ENCODE results near the gene NIPAL3. TPM values are rescaled to one million over a fixed set of nuclear protein-coding genes. Genes with fewer than 3 reads are reported as not detected.
A peak's percentile ranks its signal among the peaks of the same experiment; 100 is the strongest.

Gene NIPAL3
- total RNA-seq, 1 experiment from 2014 or later = 40.8 TPM

DNA sequence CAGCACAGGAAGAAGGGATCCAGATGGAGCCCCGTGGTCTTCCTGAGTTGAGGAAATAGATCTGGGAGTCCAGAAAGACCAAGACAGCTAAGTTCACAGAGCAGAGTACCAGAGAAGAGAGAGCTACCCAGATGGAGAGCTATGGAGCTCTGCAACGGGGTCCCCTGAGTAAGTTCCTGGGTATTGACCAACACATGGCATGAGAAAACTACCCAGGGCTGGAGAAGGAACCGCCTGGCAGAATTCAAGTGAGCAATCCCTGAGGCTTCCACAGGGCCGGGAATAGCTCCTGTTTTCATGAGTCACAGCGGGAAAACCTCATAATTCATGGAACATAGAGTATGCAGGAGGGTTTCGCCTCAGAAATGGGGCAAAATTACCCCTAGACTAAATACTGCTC, 21.7 kb upstream of the NIPAL3 start:
- Histone ChIP-seq H3K27ac (ENCODE audit: low read length) (peak overlapping the region; percentile 96), H3K9me3 (ENCODE audit: low read length) (no peaks in the 10 kb centered on the region), H3K4me1 (ENCODE audit: low read length) (peaks cover 49% of the 10 kb centered on the region), H4K20me1 (ENCODE audit: insufficient read depth, low read depth, low read length) (no peaks in the 10 kb centered on the region), H2AFZ (ENCODE audit: low read length) (no peak overlapping the region), H3K36me3 (ENCODE audit: insufficient read depth, low read length) (peaks cover 9% of the 10 kb centered on the region; the same call in 1 of the 2 replicates), H3K4me2 (ENCODE audit: low read depth, low read length, poor library complexity, severe bottlenecking) (peak overlapping the region; percentile 82), H3K9me2 (replicated peaks; ENCODE audit: insufficient read depth, low read length) (no peaks in the 10 kb centered on the region), H3K9ac (ENCODE audit: low read length) (peak overlapping the region; percentile 45), H3K27me3 (ENCODE audit: low read length) (no peaks in the 10 kb centered on the region), H3K79me2 (ENCODE audit: low read length) (no peaks in the 10 kb centered on the region), H3K4me3 (ENCODE audit: low read length) (no peak overlapping the region)
- no peak for DNase-seq

DNA sequence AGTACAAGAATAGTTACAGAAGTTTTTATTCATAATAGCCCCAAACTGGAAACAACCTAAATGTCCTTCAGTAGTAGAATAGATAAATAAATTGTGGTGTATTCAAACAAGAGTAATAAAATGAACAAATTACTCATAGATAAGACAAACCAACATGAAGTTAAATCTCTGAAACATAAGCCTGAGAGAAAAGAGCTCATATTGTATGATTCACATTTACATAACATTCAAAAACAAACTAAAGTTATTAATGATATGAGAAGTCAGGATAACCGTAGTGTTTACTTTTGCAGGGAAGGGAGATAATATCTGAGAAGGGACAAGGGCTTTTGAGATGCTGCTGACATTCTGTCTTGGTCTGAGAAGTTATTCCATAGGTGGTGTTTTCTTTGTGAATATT, 15.5 kb upstream of the NIPAL3 start:
- H3K36me3 ChIP-seq (ENCODE audit: insufficient read depth, low read length) = peaks cover 15% of the 10 kb centered on the region; the same call in 1 of the 2 replicates
- H2AFZ ChIP-seq (ENCODE audit: low read length) = no peak overlapping the region
- no peaks in the 10 kb centered on the region for H3K9me2 ChIP-seq (replicated peaks; ENCODE audit: insufficient read depth, low read length)
- H3K9me3 ChIP-seq (ENCODE audit: low read length) = no peaks in the 10 kb centered on the region
- no peaks in the 10 kb centered on the region for H3K79me2 ChIP-seq (ENCODE audit: low read length)
- H3K4me3 ChIP-seq (ENCODE audit: low read length) = no peak overlapping the region
- peaks cover 13% of the 10 kb centered on the region for H3K4me1 ChIP-seq (ENCODE audit: low read length)
- no peak overlapping the region for H3K27ac ChIP-seq (ENCODE audit: low read length)
- no peak overlapping the region for H3K9ac ChIP-seq (ENCODE audit: low read length)
- no peak for DNase-seq
- H3K4me2 ChIP-seq (ENCODE audit: low read depth, low read length, poor library complexity, severe bottlenecking) = no peak overlapping the region
- H3K27me3 ChIP-seq (ENCODE audit: low read length) = no peaks in the 10 kb centered on the region
- H4K20me1 ChIP-seq (ENCODE audit: insufficient read depth, low read depth, low read length) = no peaks in the 10 kb centered on the region

DNA sequence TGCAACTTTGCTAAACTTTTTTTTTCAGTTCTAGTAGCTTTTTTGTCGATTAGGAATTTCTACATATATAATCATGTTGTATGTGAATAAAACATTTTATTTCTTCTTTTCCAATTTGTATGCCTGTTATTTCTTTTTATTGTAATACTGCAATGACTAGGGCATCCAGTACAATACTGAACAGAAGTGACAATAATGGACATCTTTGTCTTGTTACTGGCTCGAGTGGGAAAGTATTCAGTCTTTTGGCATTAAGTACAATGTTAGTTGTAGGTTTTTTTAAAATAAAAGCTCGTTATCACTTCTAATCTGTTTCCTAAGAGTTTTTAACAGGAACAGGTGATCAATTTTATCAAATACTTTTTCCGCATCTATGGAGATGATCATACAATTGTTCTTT, 11.8 kb upstream of the NIPAL3 start:
- no peak overlapping the region for H3K4me2 ChIP-seq (ENCODE audit: low read depth, low read length, poor library complexity, severe bottlenecking)
- H3K4me3 ChIP-seq (ENCODE audit: low read length) = no peak overlapping the region
- no peaks in the 10 kb centered on the region for H4K20me1 ChIP-seq (ENCODE audit: insufficient read depth, low read depth, low read length)
- no peaks in the 10 kb centered on the region for H3K9me2 ChIP-seq (replicated peaks; ENCODE audit: insufficient read depth, low read length)
- H3K79me2 ChIP-seq (ENCODE audit: low read length) = no peaks in the 10 kb centered on the region
- no peaks in the 10 kb centered on the region for H3K27me3 ChIP-seq (ENCODE audit: low read length)
- no peak overlapping the region for H2AFZ ChIP-seq (ENCODE audit: low read length)
- DNase-seq = no peak
- no peak overlapping the region for H3K9ac ChIP-seq (ENCODE audit: low read length)
- peaks cover 5% of the 10 kb centered on the region; the same call in 1 of the 2 replicates for H3K36me3 ChIP-seq (ENCODE audit: insufficient read depth, low read length)
- H3K27ac ChIP-seq (ENCODE audit: low read length) = no peak overlapping the region
- no peaks in the 10 kb centered on the region for H3K4me1 ChIP-seq (ENCODE audit: low read length)
- no peaks in the 10 kb centered on the region for H3K9me3 ChIP-seq (ENCODE audit: low read length)

DNA sequence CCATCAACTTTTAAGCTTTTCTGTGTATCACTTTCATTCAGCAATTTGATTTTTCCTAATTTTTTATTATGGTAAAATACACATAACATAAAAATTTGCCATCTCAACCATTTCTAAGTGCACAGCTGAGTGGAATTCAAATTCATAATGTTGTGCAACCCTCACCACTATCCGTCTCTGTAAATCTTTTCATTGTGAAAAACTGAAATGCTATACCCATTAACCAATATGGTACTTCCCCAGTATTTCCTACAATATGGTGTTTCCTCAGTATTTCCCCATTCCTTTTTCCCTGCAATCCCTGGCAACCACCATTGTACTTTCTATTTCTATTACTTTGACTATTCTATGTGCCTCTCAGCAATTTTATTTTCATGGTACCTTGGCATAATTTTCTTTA, 8.8 kb upstream of the NIPAL3 start:
- Histone ChIP-seq H3K36me3 (ENCODE audit: insufficient read depth, low read length) (no peaks in the 10 kb centered on the region), H3K4me3 (ENCODE audit: low read length) (no peak overlapping the region), H3K79me2 (ENCODE audit: low read length) (peaks cover 9% of the 10 kb centered on the region; the same call in 1 of the 2 replicates), H3K9me3 (ENCODE audit: low read length) (no peaks in the 10 kb centered on the region), H2AFZ (ENCODE audit: low read length) (no peak overlapping the region), H3K4me2 (ENCODE audit: low read depth, low read length, poor library complexity, severe bottlenecking) (no peak overlapping the region), H3K9ac (ENCODE audit: low read length) (no peak overlapping the region), H3K9me2 (replicated peaks; ENCODE audit: insufficient read depth, low read length) (no peaks in the 10 kb centered on the region), H3K4me1 (ENCODE audit: low read length) (peaks cover under 1% of the 10 kb centered on the region; the same call in 1 of the 2 replicates), H3K27ac (ENCODE audit: low read length) (no peak overlapping the region), H3K27me3 (ENCODE audit: low read length) (no peaks in the 10 kb centered on the region), H4K20me1 (ENCODE audit: insufficient read depth, low read depth, low read length) (no peaks in the 10 kb centered on the region)
- DNase-seq = no peak

DNA sequence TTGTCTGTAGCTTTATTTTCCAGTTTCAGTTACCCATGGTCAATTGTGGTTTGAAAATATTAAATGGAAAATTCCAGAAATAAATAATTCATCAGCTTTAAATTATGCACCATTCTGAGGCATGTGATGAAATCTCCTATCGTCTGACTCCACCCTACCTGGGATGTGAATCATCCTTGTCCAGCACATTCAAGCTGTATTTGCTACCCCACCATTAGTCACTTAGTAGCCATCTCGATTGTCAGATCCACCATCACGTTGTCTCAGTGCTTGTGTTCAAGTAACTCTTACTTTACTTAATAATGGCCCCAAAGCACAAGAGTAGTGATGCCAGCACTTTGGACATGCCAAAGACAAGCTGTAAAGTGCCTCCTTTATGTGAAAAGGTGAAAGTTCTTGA, 6.1 kb upstream of the NIPAL3 start:
- Histone ChIP-seq H4K20me1 (ENCODE audit: insufficient read depth, low read depth, low read length) (no peaks in the 10 kb centered on the region), H3K27ac (ENCODE audit: low read length) (no peak overlapping the region), H3K36me3 (ENCODE audit: insufficient read depth, low read length) (no peaks in the 10 kb centered on the region), H3K9me3 (ENCODE audit: low read length) (no peaks in the 10 kb centered on the region), H3K79me2 (ENCODE audit: low read length) (peaks cover 19% of the 10 kb centered on the region; the same call in 1 of the 2 replicates), H3K4me2 (ENCODE audit: low read depth, low read length, poor library complexity, severe bottlenecking) (no peak overlapping the region), H2AFZ (ENCODE audit: low read length) (no peak overlapping the region), H3K9ac (ENCODE audit: low read length) (no peak overlapping the region), H3K4me1 (ENCODE audit: low read length) (peaks cover 18% of the 10 kb centered on the region), H3K27me3 (ENCODE audit: low read length) (no peaks in the 10 kb centered on the region), H3K4me3 (ENCODE audit: low read length) (no peak overlapping the region), H3K9me2 (replicated peaks; ENCODE audit: insufficient read depth, low read length) (no peaks in the 10 kb centered on the region)
- no peak for DNase-seq

DNA sequence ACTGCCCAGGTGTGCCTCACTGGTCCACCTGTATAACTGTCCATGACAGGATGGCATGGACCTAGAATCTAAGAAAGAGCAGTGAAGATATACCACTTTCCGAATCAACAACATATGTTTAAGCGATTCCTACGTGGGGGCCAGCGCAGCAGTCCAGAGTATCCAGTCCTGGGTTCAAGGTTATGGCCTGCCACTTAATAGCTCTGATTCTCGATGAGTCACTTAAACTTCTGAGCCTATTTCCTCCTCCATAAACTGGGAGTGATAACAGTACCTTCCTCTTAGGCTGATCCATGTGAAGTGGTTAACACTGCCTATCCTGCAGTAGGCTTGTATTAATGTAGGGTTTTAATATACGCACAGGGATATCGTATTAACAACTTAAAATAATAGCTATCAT, 4.9 kb upstream of the NIPAL3 start:
- H3K27me3 ChIP-seq (ENCODE audit: low read length) = no peaks in the 10 kb centered on the region
- H3K9me2 ChIP-seq (replicated peaks; ENCODE audit: insufficient read depth, low read length) = no peaks in the 10 kb centered on the region
- H3K9ac ChIP-seq (ENCODE audit: low read length) = no peak overlapping the region
- peaks cover 19% of the 10 kb centered on the region; the same call in 1 of the 2 replicates for H3K79me2 ChIP-seq (ENCODE audit: low read length)
- no peaks in the 10 kb centered on the region for H4K20me1 ChIP-seq (ENCODE audit: insufficient read depth, low read depth, low read length)
- no peak for DNase-seq
- H3K36me3 ChIP-seq (ENCODE audit: insufficient read depth, low read length) = no peaks in the 10 kb centered on the region
- H2AFZ ChIP-seq (ENCODE audit: low read length) = no peak overlapping the region
- no peaks in the 10 kb centered on the region for H3K9me3 ChIP-seq (ENCODE audit: low read length)
- no peak overlapping the region for H3K4me2 ChIP-seq (ENCODE audit: low read depth, low read length, poor library complexity, severe bottlenecking)
- H3K4me1 ChIP-seq (ENCODE audit: low read length) = peaks cover 24% of the 10 kb centered on the region
- H3K4me3 ChIP-seq (ENCODE audit: low read length) = no peak overlapping the region
- no peak overlapping the region for H3K27ac ChIP-seq (ENCODE audit: low read length)

DNA sequence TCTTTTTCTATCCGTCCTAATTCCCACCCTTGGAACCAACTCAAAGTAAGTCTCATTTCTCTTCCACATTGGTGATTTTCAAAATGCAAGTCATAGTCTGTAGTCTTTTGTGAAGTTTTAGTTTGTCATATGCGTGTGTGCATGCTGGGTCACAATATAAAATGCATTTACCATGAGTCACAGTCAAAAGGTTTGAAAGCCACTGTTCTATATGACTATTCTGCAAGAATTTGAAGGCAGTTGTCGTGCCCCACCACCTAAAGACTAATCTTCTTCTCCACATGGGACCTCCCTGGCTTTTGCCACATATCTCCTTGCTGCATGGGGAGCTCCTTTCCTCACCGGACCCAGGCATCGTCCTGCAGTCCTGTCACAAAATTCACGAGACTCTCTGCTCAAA, 3.6 kb upstream of the NIPAL3 start:
- H2AFZ ChIP-seq (ENCODE audit: low read length) = no peak overlapping the region

DNA sequence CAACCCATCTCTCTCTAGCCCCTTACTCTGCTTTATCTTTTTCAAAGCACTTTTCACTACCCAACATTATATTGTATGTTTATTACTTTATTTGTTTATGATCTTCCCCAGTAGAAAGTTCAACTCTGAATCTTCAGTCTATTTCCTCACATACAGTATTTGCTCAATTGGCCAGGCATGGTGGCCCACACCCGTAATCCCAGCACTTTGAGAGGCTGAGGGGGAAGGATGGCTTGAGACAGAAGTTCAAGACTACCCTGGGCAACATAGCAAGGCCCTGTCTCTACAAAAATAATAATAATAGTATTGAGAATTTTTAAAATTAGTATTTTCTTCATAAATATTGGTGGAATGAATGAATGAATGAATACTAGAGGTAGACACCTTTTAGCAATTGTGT, 3.2 kb upstream of the NIPAL3 start:
- Histone ChIP-seq H3K79me2 (ENCODE audit: low read length) (peaks cover 36% of the 10 kb centered on the region), H3K9ac (ENCODE audit: low read length) (peak overlapping the region; percentile 80), H4K20me1 (ENCODE audit: insufficient read depth, low read depth, low read length) (no peaks in the 10 kb centered on the region), H2AFZ (ENCODE audit: low read length) (no peak overlapping the region), H3K36me3 (ENCODE audit: insufficient read depth, low read length) (no peaks in the 10 kb centered on the region), H3K9me3 (ENCODE audit: low read length) (no peaks in the 10 kb centered on the region), H3K4me3 (ENCODE audit: low read length) (peak overlapping the region; percentile 84), H3K9me2 (replicated peaks; ENCODE audit: insufficient read depth, low read length) (no peaks in the 10 kb centered on the region), H3K4me2 (ENCODE audit: low read depth, low read length, poor library complexity, severe bottlenecking) (peak overlapping the region; percentile 90), H3K27ac (ENCODE audit: low read length) (no peak overlapping the region), H3K27me3 (ENCODE audit: low read length) (no peaks in the 10 kb centered on the region), H3K4me1 (ENCODE audit: low read length) (peaks cover 34% of the 10 kb centered on the region)
- DNase-seq = no peak

More for the DNA sequence above, 3.6 kb upstream of the NIPAL3 start:
- no peak for DNase-seq
- Histone ChIP-seq H3K4me3 (ENCODE audit: low read length) (no peak overlapping the region), H3K4me1 (ENCODE audit: low read length) (peaks cover 30% of the 10 kb centered on the region), H3K79me2 (ENCODE audit: low read length) (peaks cover 31% of the 10 kb centered on the region), H4K20me1 (ENCODE audit: insufficient read depth, low read depth, low read length) (no peaks in the 10 kb centered on the region), H3K4me2 (ENCODE audit: low read depth, low read length, poor library complexity, severe bottlenecking) (peak overlapping the region; percentile 90), H3K9me2 (replicated peaks; ENCODE audit: insufficient read depth, low read length) (no peaks in the 10 kb centered on the region), H3K9ac (ENCODE audit: low read length) (no peak overlapping the region), H3K36me3 (ENCODE audit: insufficient read depth, low read length) (no peaks in the 10 kb centered on the region), H3K27ac (ENCODE audit: low read length) (no peak overlapping the region), H3K9me3 (ENCODE audit: low read length) (no peaks in the 10 kb centered on the region), H3K27me3 (ENCODE audit: low read length) (no peaks in the 10 kb centered on the region)

Data from Karpas-422 (cell line).